Measurements from ENCODE around the gene COPG2.

GRCh38 chr7:130490888-130491804 is 177.4 kb downstream of the COPG2 start:
- TF ChIP-seq CTCF (IDR thresholded peaks at IDR 0.05; ENCODE audit: extremely low read depth in 1 of 2, insufficient read depth in 1 of 2, low read depth in 1 of 2, low read length in 2 of 2) (peak; percentile 53 to 67), EZH2 (IDR thresholded peaks at IDR 0.05; ENCODE audit: borderline replicate concordance, low read depth, low read length, severe bottlenecking) (no peak), POLR2A (IDR thresholded peaks at IDR 0.05; ENCODE audit: low read depth, low read length) (no peak)
- TF ChIP-seq, protein P1, sequence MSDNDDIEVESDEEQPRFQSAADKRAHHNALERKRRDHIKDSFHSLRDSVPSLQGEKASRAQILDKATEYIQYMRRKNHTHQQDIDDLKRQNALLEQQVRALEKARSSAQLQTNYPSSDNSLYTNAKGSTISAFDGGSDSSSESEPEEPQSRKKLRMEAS (IDR thresholded peaks at IDR 0.05; ENCODE audit: insufficient read depth, insufficient read length), result no peak
